K562 (cell line): ENCODE measurements around the gene SLC6A20. TPM values are rescaled to one million over a fixed set of nuclear protein-coding genes. Genes with fewer than 3 reads are reported as not detected.

Source experiments
- ATAC-seq: fragments of 200-7000 bp; cut with Tn5 transposase; 3 replicates; pipeline ENCODE4 v1.9.1; 2020; ENCODE audit warnings: moderate library complexity
- BruUV-seq: library from RNA; stranded (reverse); fragments of 400-500 nt; replicated peaks from 2 replicates; lab custom pipeline; 2021; lab: Mats Ljungman, UMichigan
- CTCF ChIA-PET: fragments of 300-600 bp; formaldehyde crosslinking; extraction: SDS; loops from one replicate; lab custom pipeline; 2021; ENCODE audit warnings: low intra/inter-chr PET ratio; lab: Yijun Ruan, JAX
- POLR2A ChIA-PET: fragments of 300-600, 350-650 bp; sonication (Branson Sonifier 250); formaldehyde crosslinking; extraction: SDS; loops from one replicate; lab custom pipeline; 2021; ENCODE audit warnings: antibody characterized with exemption, inconsistent platforms; lab: Yijun Ruan, JAX
- DNase-seq, 4 experiments: peaks; one replicate each; pipeline versions ENCODE4 v3.0.0 to v3.0.0-alpha.2; 2011 to 2018; ENCODE audit warnings: low spot score in 3 of 4, mixed read lengths in 3 of 4; ENCODE audit errors: extremely low read depth in 1 of 4
- FAIRE-seq: peaks from 2 replicates; lab custom pipeline; 2011; peaks lifted over from hg19 to GRCh38; lab: Jason Lieb, UNC
- H2AFZ ChIP-seq: 2 replicates; pipeline ENCODE4 v1.6.0; 2011; ENCODE audit warnings: low read depth, low read length, control low read depth, inconsistent platforms
- H3K27ac ChIP-seq: fragments of 200-600 bp; 3 replicates; pipeline ENCODE4 v1.8.0; 2011; ENCODE audit warnings: low read depth, mild to moderate bottlenecking, control low read depth, inconsistent platforms, low read length, moderate library complexity, mixed read lengths; ENCODE audit errors: extremely low read depth
- H3K27me3 ChIP-seq, 2 experiments: fragments of 300-600 bp in 1 of 2; 2 replicates in 1 of 2; 3 replicates in 1 of 2; pipeline versions ENCODE4 v1.6.0 to v1.8.0; 2011; ENCODE audit warnings: inconsistent platforms in 2 of 2, low read length in 2 of 2, mild to moderate bottlenecking in 1 of 2, mixed read lengths in 1 of 2, moderate library complexity in 1 of 2; ENCODE audit not compliant: control insufficient read depth in 2 of 2, insufficient read depth in 2 of 2
- H3K36me3 ChIP-seq: fragments of 300-600 bp; 3 replicates; pipeline ENCODE4 v1.8.0; 2011; ENCODE audit warnings: mild to moderate bottlenecking, low read length, inconsistent platforms; ENCODE audit not compliant: control insufficient read depth, insufficient read depth
- H3K4me1 ChIP-seq, 2 experiments: fragments of 200-600 bp in 1 of 2; replicated peaks in 1 of 2; 2 replicates in 1 of 2; 3 replicates in 1 of 2; pipeline versions ENCODE4 v1.5.1 to v1.8.0; 2011; ENCODE audit warnings: inconsistent platforms in 2 of 2, low read length in 2 of 2, mild to moderate bottlenecking in 1 of 2, mixed read lengths in 1 of 2, moderate library complexity in 1 of 2; ENCODE audit not compliant: control insufficient read depth in 2 of 2, insufficient read depth in 2 of 2
- H3K4me2 ChIP-seq: 2 replicates; pipeline ENCODE4 v1.6.1; 2011; ENCODE audit warnings: low read length, control low read depth, inconsistent platforms, mixed read lengths; ENCODE audit not compliant: insufficient read depth
- H3K4me3 ChIP-seq: fragments of 200-600 bp; sonication (generic), shearing (Covaris generic); 2 replicates; pipeline ENCODE4 v1.5.1; 2016; ENCODE audit warnings: control low read depth, inconsistent platforms
- H3K79me2 ChIP-seq: fragments of 200-600 bp; 3 replicates; pipeline ENCODE4 v1.8.0; 2011; ENCODE audit warnings: low read length, inconsistent platforms; ENCODE audit not compliant: control insufficient read depth, insufficient read depth
- H3K9ac ChIP-seq, 2 experiments: 2 replicates each; pipeline versions ENCODE4 v1.6.0 to v1.6.1; 2011; ENCODE audit warnings: low read depth in 2 of 2, low read length in 2 of 2, control low read depth in 1 of 2, inconsistent platforms in 1 of 2, mild to moderate bottlenecking in 1 of 2, mixed read lengths in 1 of 2; ENCODE audit not compliant: insufficient read depth in 1 of 2
- H3K9me1 ChIP-seq: one replicate; pipeline ENCODE4 v1.6.0; 2011; ENCODE audit warnings: inconsistent platforms, mild to moderate bottlenecking, low read length, moderate library complexity; ENCODE audit not compliant: control insufficient read depth, insufficient read depth
- H3K9me3 ChIP-seq: replicated peaks from 2 replicates; pipeline ENCODE4 v1.5.1; 2011; ENCODE audit warnings: low read depth, low read length, inconsistent platforms; ENCODE audit not compliant: control insufficient read depth, insufficient read depth
- H4K20me1 ChIP-seq: replicated peaks from 2 replicates; pipeline ENCODE4 v1.6.1; 2011; ENCODE audit warnings: low read length, inconsistent platforms, mixed read lengths; ENCODE audit not compliant: control insufficient read depth, insufficient read depth
- CBFA2T2 ChIP-seq: fragments of 450-650 bp; conservative IDR thresholded peaks from 2 replicates; pipeline ENCODE4 v1.6.1; 2017; ENCODE audit warnings: mild to moderate bottlenecking
- NR4A1 ChIP-seq, 2 experiments: fragments of 250-450 bp in 1 of 2; fragments of 450-650 bp in 1 of 2; sonication (Bioruptor Pico) in 1 of 2; IDR thresholded peaks; 2 replicates each; pipeline versions ENCODE4 v1.4.0 to v1.6.1; 2016 to 2020; ENCODE audit warnings: mild to moderate bottlenecking in 2 of 2, missing compliant biosample characterization in 1 of 2, missing genetic modification characterization in 1 of 2, moderate library complexity in 1 of 2
- WGBS: fragments of 100-300 bp; shearing (Covaris generic); methylation state at CpG from one replicate; pipeline ENCODE4 v1.1.6; 2016; ENCODE audit warnings: low coverage, mixed read lengths; ENCODE audit not compliant: insufficient coverage; ENCODE audit errors: missing lambda C conversion rate; 5-methylcytosine and 5-hydroxymethylcytosine counted together
- in situ Hi-C: fragments of 300-500 bp; cut with MboI; formaldehyde crosslinking; loops from 4 replicates; pipeline ENCODE4 v1.15.0; 2018; ENCODE audit warnings: inconsistent platforms, mixed read lengths
- intact Hi-C: fragments of 100-400 bp; cut with micrococcal nuclease; formaldehyde crosslinking; loops from 2 replicates; pipeline ENCODE4 v1.14.2; 2022
- polyA plus RNA-seq, 8 experiments: library from polyadenylated mRNA; depleted of rRNA in 4 of 8; stranded (reverse) in 5 of 8; unstranded in 3 of 8; fragments of >200 nt; fragmentation: Nextera tagmentation in 2 of 8; fragmentation: Illumina TruSeq in 1 of 8; extraction: Ambion mirVana in 2 of 8; extraction: Trizol in 1 of 8; gene quantifications; 2 replicates each; pipeline versions ENCODE4 v1.2.1 to v1.2.3, GENCODE V29; 2011 to 2014; ENCODE audit warnings: inconsistent platforms in 1 of 8, missing spikeins in 1 of 8
- total RNA-seq, 7 experiments: library from RNA; depleted of rRNA in 6 of 7; stranded (reverse); fragments of >200 nt in 6 of 7; fragmentation: Illumina TruSeq in 2 of 7; extraction: Trizol in 2 of 7; gene quantifications; 2 replicates each; pipeline versions ENCODE4 v1.2.1 to v1.2.3, GENCODE V29; 2011 to 2021; ENCODE audit warnings: low replicate concordance in 1 of 7

SLC6A20 gene
- total and polyA plus RNA-seq, 9 of the 15 experiments (the other 6 are each of a cell fraction or from before 2014, with no cell fraction given), result not detected

- TF ChIP-seq CBFA2T2 (no peak), NR4A1 (CRISPR knock-in tag; IDR thresholded peaks at IDR 0.05) (0 out of 2 replicates have a peak, but pooled peaks have one; percentile 23), NR4A1 (tag; IDR thresholded peaks at IDR 0.05) (no peak)
- TF ChIP-seq, all 486 proteins: peak for 1
- ChIA-PET CTCF (no interaction called here), POLR2A (interaction anchor here (0.6 to 2.6 kb wide), 4 partner anchors 8 to 1912 kb away, joined by 3 to 10 read pairs (median 4); no protein-coding TSS in a partner anchor)
- no peaks in the 10 kb centered on the region; the same call in 1 of the 2 replicates for H3K9me3 ChIP-seq
- no peak overlapping the region for H3K27ac ChIP-seq
- H3K4me3 ChIP-seq, result no peak overlapping the region
- H3K36me3 ChIP-seq, result no peaks in the 10 kb centered on the region
- intact Hi-C loops, result no loop called here
- in situ Hi-C loops, result no loop called here
- H3K79me2 ChIP-seq, result no peaks in the 10 kb centered on the region
- no peak overlapping the region for H3K4me2 ChIP-seq
- no peak overlapping the region for H3K9ac ChIP-seq
- DNase-seq, result no peak
- no peak for ATAC-seq
- no peak overlapping the region for H2AFZ ChIP-seq
- H3K4me1 ChIP-seq, result peaks cover 0 to 10% of the 10 kb centered on the region in 2 experiments; a peak in 3 of 5 replicates
- H3K9me1 ChIP-seq, result no peaks in the 10 kb centered on the region
- 10% methylated on average over 9 of the region's 9 CpGs for WGBS
- H4K20me1 ChIP-seq, result no peaks in the 10 kb centered on the region
- no peak for FAIRE-seq
- BruUV-seq, result no TSS peak
- peaks cover 0 to 4% of the 10 kb centered on the region in 2 experiments; a peak in 2 of 5 replicates for H3K27me3 ChIP-seq
Observed at GRCh38 chr3:45842851-45843625, 46.7 kb upstream of the SLC6A20 start.
